Measurements from ENCODE around the gene CES2.

- TF ChIP-seq CTCF (IDR thresholded peaks at IDR 0.05; ENCODE audit: extremely low read depth in 1 of 2, insufficient read depth in 1 of 2, low read depth in 1 of 2, low read length in 2 of 2) (no peak), POLR2A (IDR thresholded peaks at IDR 0.05; ENCODE audit: low read depth, low read length) (no peak)
These were observed 7.2 kb upstream of the CES2 start for GRCh38 chr16:66927918-66928649.

All from endothelial cell of umbilical vein (primary cell).